DMS114 treated with DMSO at 0.1 percent for 48 hours (cell line): Measurements from ENCODE around the gene CNTNAP3.
"Not testable (repeated sequence)": the region's sequence is repeated elsewhere in the genome, so short reads cannot be mapped to it uniquely, and the experiment has no call there.

ENCODE experiments used
- DNase-seq: peaks from one replicate; lab custom pipeline; 2025; ENCODE audit not compliant: unreplicated experiment; lab: John Stamatoyannopoulos, UW

Gene CNTNAP3

DNA sequence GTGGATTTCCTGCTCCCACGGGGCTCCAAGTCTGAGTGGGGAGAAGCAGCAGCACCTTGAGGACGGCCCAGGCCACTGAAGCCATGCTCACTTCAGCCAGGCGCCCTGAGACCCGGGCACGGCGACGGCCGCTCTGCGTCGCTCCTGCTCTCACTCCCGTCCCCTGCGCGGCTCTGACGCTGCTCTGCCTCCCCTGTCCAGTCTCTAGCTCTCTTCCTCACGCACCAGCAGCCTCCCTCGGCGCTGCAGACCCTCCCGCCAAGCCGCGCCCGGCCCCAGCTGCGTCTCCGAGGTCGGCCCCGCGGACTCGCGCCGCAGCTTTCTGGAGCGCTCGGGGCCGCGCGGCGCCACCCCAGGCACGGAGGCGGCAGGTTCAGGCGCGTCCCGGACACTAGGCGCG, at the start of gene CNTNAP3:
CNTNAP3 (minus strand) TSS at position 188 of the 400 bp plus-strand sequence; CDS start at position 85, 103 bp downstream.
- DNase-seq, result not testable (repeated sequence)

DNA sequence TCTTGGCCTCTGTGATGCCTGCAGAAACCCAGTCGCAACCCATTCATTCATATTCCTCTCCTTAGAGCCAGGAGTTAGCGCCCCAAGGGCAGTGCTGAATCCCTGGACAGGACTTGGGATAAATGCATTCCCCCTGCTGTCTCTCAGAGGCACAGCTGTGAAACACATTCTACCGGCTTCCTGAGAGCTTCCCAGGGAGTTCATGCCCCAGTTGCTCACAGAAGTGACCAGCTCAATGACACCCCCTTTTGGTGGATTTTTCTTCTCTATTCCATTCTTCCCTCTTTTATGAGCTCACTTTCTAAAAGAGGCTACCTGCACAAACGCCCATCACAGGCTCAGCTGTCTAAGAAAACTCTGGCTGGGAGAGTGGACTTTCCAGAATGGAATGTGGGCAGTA, 8.0 kb downstream of the CNTNAP3 start:
- not testable (repeated sequence) for DNase-seq

DNA sequence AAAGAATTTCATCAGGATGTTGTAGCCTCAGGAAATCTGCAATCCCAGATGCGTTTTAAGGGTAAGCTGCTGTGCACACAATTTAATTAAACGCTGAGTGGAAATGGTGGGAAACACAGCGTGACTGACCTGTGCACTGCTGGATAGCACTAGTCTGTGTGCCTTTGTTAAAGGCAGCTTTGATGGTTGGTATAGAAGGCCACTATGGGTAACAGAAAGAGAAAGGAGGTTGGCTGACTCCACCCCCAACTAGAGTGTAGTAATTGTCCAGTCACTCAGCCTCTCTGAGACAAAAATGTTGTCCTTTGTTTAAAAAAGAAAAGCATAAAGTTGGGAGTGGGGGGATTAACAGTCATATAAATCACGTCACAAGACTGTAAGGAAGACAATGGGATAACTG, 45.5 kb downstream of the CNTNAP3 start:
- DNase-seq, result not testable (repeated sequence)

DNA sequence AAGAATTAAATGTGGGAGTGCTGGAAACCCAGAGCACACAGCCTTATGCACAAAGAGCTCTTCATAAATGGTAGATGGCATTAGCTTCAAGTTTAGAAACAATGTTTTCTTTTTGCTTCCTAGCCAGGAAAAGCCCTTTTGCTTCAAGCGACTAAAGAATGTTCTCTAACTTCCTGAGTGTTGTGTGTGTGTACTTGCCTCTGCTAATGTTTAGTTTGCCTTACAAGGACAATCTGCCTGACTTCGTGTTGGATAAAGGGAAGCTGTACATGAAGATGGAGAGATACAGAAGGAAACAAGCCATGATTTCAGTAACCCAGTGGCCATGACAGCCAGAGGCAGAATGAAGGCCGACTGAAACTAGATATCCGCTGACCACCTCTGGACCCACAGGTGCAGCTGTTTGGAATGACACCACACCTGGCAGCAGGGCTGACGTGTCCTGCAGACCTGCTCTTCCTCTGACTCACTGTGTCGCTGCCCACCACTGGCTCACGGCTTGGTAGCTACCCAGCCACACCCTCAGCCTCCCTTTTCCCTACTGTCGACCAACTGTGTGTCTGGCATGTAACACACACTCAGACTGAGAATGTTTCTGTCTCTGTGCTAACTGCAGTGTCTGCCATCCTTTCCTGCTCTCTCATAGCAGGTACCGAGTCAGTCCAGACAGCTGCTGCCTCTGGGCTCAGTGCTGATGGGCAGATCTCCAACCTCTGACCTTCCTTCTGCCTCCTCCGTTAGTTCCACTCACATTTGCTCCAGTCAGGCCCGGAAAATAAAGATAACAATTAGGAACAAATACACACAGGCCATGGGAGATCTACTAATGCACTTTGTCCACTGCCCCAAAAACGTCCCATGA, 55.6 kb downstream of the CNTNAP3 start:
- not testable (repeated sequence) for DNase-seq

DNA sequence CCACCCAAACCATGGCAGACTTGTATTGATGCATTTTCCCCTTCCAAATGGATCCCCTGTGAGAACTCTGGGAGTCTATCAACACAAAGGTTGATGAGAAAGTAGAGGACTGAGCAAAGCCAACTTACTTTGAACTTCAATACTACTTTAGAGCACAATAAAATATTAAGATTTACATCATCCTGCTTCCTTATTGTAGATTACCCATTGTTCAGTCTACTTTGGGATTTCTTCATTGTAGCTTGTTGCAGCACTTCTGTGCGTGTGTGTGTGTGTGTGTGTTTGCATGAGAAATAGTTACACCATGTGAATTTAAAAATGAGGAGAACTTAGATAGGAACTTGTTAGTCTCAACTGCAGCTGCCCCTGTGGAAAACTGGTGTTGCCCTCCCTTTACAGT, 72.0 kb downstream of the CNTNAP3 start:
- DNase-seq, result not testable (repeated sequence)

DNA sequence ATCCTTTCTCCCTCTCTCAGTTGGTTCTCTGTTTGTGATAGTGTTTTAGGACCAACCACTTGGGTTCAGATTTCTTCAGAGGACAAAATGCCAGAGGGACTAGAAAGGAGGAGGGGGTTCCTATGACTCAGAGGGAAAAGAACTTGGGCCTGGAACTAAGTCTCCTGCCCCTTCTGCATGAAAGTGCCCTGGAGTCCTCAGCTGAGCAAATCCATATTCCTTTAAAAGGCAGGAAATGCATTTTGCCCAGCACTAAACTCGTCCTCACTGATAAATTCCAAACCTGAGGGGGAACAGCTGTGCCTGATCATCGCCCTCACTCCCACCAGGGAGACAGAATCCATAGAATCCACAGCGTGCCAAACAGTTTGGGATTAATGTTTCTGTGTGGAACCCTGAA, 78.2 kb downstream of the CNTNAP3 start:
- DNase-seq, result not testable (repeated sequence)

DNA sequence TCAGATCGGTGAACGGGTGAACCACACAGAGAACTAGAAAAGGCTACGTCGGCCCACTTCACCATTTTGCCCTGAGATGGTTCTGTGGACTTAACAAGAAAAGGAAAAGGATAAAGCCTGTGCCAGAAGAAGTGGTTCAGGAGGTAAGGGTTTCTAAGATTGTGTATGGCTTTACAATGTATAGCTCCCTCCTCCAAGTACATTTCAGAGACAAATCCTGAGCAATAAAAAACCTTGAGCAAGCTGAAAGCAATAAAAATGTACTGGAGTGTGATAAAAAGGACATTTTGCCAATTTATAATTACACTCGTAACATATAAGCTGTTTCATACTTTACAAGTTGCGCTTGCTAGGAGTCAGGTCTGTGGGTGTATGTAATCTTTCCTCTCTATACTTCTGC, 81.3 kb downstream of the CNTNAP3 start:
- not testable (repeated sequence) for DNase-seq

DNA sequence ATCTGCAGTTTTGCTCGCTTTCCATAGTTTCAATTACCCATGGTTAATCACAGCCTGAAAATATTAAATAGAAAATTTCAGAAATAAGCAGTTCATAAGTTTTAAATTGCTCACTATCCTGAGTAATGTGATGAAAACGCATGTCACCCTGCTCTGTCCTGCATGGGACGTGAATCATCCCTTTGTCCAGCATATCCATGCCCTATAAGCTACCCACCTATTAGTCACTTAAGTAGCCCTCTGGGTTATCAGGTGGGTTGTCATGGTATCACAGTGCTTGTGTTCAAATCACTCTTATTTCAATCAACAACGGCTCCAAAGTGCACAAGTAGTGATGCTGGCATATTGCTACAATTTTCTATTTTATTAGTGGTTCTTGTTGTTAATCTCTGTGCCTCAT, 82.1 kb downstream of the CNTNAP3 start:
- not testable (repeated sequence) for DNase-seq

DNA sequence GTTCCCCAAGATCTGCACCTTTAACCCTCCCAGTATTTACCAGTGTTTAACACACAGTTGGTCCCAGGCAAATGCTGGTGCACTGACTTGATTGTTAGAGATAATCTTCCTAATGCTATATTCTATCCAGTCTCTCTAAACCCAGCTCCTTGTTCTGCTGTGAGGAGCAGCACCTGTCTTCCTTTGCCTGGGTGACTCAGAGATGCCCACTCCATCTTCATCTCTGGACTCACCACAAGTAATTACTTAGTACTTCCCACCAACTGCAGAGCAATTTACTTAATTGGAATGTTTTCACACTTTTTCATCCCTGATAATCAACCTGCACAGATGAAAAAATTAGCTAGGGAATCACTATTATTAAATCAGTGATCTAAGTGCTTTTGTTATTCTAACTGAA, 87.6 kb downstream of the CNTNAP3 start:
- DNase-seq, result not testable (repeated sequence)

DNA sequence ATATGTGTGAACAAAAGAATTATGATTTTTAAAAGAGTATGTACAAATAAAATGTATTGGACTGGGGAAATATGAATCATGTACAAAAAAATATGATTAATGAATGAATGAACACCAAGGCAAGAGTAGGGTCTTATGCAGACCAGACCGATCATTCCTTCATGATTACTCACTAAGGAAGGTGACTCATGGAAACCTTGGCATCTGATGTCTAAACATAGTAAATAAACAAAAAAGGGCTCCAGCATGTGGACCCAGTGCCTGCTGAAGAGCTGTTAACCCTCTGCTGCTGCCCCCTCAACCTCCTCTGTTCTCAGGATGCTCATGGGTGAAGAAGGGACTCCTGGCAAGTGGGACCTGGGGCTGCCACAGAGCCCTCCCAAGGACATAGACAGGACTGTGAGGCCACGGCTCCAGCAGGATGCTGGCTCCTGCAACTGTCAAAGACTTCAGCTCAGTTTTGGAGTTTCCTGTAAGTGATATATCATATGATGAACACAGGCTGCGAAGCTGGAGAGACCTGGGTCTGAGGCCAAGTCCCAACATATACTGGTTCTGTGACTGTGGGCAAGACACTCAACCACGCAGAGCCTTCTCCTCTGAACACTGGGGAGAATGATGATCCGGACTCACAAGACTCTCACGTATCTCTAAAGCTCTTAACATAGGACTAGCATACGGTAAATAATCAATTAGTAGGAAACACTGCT, 89.8 kb downstream of the CNTNAP3 start:
- DNase-seq, result not testable (repeated sequence)

DNA sequence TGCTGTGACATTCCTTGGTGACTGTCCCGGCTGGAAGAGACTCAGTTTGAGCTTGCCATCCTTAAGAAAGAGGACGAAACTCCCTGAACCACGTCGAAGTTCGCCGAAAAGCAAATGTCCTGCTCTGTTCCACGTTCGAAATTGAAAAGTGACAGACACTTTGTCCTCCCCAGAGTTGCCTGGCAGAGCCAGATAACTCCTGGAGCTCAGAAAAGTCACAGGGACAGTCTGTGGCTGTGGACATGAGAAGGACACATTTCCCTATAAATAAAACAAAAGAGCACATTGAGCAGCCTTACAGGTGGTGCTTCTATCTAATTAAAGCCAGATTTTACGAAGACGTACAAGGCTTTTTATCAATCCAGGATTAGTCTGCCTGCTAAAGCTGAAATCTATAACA, 116.6 kb downstream of the CNTNAP3 start:
- DNase-seq, result not testable (repeated sequence)

DNA sequence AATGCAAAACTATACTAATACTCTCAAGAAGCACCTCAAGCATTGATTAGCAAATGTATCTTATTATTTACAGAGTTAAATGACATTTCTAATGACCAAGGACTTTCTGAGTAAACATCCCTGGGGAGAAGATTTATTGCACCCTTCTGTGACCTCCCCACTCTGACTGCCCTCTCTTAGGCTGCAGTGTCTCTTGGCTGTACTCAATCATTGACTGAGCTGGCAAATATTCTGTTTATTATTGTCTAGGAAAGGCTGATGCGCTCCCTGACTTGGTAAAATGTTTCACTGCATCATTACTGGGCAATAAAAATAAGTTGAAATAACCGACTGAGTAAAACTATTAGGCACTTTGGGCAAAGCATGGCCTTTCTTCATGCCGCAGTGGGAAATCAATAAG, 130.3 kb downstream of the CNTNAP3 start:
- DNase-seq, result not testable (repeated sequence)

DNA sequence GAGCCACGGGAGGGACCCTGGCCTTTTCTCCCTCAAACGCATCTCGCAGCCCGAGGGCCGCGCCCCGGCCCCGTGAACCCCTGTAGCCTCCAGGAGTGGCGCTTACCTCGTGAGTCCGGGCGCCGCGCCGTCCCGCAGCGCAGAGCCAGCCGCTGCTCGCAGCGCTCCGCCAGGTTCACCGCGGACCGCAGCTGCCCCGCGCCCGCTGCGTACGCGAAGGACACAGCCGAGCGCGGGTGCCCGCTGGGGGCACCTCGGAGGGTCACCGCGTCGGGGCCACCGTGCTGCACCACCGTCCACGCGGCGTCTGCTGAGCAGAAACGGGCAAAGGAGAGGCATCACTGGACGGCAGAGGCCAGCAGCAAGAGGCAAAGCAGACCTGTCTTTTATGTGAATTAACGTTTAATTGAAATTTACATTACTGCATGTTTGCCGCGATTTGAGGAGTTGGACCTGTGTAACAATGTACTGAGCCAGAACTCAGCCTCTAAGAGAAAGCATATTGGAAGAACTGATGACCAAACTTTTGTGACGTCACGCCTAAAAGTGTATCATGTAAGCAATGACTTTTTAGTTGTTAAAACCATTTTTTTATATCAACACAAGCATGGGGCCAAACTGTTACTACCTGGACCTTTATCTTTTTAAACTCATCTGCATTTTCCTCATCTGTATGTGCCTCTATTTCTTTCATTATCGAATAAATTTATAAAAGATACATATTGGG, 155.0 kb downstream of the CNTNAP3 start:
- not testable (repeated sequence) for DNase-seq

DNA sequence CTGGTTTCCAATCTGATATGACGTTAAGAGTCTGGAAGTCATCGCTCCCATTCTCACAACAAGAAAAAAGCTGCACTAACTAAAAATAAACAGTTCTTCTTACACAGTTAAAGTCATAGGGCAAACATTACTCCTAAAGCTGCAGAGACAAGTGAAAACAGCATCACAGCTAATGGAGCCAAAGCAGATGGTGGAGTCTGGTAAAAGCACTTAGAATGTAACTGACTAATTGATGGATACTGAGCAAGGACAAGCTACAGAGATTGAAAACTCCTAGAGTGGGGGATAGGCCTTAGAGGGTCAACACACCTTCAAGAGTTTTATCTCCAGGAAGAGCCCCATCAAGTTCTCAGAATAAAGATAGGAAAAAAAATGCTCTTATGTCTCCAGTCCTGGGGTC, 166.6 kb downstream of the CNTNAP3 start:
- not testable (repeated sequence) for DNase-seq

DNA sequence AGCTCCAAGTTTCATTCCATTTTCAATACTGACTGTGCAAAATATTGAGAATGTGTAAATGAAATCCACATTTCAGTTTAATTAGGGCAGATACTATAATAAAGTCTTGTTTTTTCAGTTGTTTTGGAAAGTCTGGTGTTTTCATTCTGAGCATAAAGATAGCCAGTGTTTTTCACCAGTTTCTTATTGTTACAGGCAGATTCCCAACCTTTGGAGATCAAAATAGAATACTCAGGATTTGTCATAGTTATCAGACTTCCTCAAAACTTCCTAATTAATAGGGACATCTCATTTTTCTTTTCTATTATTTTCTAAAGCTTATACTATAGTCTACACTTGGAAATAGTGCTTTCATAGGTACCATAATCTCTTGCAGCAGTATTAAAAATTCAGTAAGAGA, 176.2 kb downstream of the CNTNAP3 start:
- DNase-seq, result not testable (repeated sequence)

DNA sequence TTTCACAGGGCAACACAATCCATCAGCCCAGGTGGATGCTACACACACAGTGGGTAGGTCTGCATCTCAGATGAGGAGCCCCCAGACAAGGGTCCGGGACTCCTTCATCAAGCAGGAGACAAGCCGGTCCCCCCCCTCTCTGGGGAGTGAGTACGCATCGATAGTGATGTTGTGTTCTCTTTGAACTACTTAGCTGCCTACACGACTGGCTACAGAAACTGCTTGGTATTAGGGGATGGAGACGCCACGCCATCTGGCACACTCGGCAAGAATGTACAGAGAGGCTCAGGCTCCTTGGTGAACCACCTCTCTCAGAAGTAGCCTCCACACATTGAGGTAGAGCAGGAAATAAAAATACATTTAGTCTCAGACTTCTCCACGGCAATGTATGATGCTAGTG, 179.8 kb downstream of the CNTNAP3 start:
- DNase-seq, result no peak

DNA sequence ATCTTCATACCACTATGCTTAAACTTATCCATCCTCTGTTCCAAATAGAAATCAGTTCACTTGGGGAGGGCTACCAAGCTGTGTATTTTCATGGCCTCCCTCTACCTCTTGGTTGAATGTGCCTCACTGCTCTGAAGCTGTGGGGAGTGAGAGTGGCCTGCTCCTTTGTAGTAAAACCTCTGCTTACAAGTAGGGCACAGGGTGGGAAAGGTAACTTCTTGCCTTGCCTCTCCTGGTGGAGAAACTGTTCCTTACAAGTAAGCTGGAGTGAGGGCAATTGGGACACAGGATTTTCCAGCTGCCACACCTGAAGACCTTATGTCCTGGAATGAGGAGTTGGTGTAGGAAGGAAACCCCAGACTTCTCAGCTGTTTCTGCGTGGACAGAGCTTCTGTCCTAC, 190.8 kb downstream of the CNTNAP3 start:
- DNase-seq, result not testable (repeated sequence)

DNA sequence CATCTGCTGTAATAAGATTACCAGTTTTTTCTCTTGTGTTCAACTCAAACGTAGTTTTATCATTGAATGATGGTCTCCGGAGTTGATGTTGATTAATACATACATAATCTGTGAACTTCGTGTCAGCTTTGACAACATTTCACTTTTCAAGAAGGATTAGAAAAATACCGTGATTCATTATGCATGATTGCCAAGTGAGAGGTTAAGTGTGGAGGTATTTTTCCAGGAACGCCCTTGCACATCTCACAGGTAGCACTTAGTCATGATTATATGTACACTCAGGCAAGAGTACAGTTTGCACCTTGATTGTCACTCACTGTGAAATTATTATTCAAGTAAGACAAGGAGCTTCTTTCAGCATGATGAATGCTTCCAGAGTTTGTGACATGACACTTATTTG, 202.7 kb downstream of the CNTNAP3 start:
- DNase-seq, result not testable (repeated sequence)

DNA sequence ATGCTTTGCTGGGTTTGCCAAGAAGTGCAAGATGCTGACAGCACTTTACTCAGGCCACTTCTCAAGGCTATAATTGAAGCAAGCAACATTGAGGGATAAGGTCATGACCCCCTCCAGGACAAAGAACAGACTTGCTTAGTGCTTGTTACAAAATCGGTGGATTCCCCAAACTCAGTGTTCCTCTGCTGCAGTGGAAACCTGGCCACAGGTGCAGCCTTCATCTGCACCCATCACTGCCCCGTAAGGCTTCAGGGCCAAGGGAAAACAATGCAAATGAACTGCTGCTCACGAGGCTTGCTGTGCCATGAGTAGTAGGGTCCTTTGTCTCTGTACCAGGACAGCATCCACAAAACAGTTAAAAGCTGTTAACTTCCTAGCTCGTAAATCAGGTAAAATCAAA, 205.4 kb downstream of the CNTNAP3 start:
- not testable (repeated sequence) for DNase-seq

DNA sequence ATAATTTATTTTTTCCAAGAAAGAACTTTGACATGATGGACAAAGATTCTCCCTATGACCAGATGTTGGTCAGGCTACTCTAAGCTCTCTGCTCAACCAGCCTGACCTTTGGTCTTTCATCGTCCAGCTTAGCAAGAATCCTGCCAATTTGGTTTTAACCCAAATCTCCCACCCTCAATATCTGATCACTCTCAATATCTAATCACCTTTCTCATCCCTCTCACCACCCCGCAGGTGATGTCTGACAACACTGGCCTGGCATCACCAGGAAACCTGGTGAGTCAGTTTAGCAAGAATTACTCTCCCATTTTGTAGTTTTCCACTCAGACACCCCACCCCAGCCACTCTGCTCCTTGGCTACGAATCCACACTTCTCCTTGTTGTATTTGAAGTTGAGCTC, 207.9 kb downstream of the CNTNAP3 start:
- not testable (repeated sequence) for DNase-seq

DNA sequence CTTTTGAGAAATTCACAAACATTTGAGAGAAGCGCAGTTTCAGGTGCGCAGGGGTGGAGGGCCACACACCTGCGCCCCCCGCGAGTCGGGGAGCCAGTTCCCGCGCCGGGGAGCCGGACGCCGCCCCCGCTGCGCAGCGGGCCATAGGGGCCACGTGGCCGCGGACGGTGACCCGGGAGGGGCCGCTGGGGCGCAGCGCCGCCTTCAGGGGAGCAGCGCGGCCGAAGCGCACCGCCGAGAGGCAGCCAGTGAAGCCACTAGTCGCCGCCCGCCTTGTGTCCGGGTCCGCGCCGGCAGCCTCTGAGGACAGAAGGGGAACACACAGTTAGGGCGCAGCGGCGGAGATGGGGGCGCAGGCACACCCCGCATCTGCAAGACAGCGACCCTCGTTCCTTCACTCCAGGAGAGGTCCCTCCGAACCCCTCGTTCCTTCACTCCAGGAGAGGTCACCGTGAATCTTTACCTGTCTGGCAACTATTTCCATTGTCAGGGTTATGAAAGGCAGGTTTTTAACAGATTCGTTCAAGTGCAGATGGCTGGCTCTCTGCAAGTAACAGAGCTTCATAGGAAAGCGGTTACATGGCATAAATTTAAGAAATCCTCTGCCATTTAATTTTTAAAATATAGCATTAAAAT, 209.2 kb downstream of the CNTNAP3 start:
- DNase-seq, result not testable (repeated sequence)
